Calu3 (cell line): ENCODE results near the gene SCN5A. TPM values are rescaled to one million over a fixed set of nuclear protein-coding genes. Genes with fewer than 3 reads are reported as not detected.

Source experiments
- BruUV-seq: library from RNA; stranded (reverse); fragments of 400-500 nt; replicated peaks from 2 replicates; lab custom pipeline; 2021; lab: Mats Ljungman, UMichigan
- CTCF ChIA-PET: fragments of 300-600 bp; sonication (Branson Sonifier 250); formaldehyde crosslinking; loops from one replicate; lab custom pipeline; 2022; ENCODE audit warnings: antibody characterized with exemption; lab: Charles Lee
- DNase-seq: peaks from one replicate; pipeline ENCODE4 v3.0.0; 2022
- H3K27ac Mint-ChIP-seq: one replicate; pipeline ENCODE4 v1.8.0; 2022; ENCODE audit warnings: mixed read lengths; ENCODE audit not compliant: unreplicated experiment
- H3K27me3 Mint-ChIP-seq: one replicate; pipeline ENCODE4 v1.8.0; 2022; ENCODE audit warnings: mixed read lengths; ENCODE audit not compliant: unreplicated experiment
- H3K36me3 Mint-ChIP-seq: one replicate; pipeline ENCODE4 v1.8.0; 2022; ENCODE audit warnings: mild to moderate bottlenecking, moderate library complexity, mixed read lengths; ENCODE audit not compliant: insufficient read depth, unreplicated experiment
- H3K4me1 Mint-ChIP-seq: one replicate; pipeline ENCODE4 v1.8.0; 2022; ENCODE audit warnings: mild to moderate bottlenecking, low read depth, mixed read lengths; ENCODE audit not compliant: unreplicated experiment
- H3K4me3 Mint-ChIP-seq: one replicate; pipeline ENCODE4 v1.8.0; 2022; ENCODE audit warnings: mild to moderate bottlenecking, low read depth, moderate library complexity, mixed read lengths; ENCODE audit not compliant: unreplicated experiment
- H3K9me3 Mint-ChIP-seq: one replicate; pipeline ENCODE4 v1.8.0; 2022; ENCODE audit warnings: low read depth, mixed read lengths; ENCODE audit not compliant: unreplicated experiment
- CTCF ChIP-seq: fragments of 200-600 bp; IDR thresholded peaks from one replicate; pipeline ENCODE4 v1.8.0; 2022; ENCODE audit warnings: antibody characterized with exemption; ENCODE audit not compliant: unreplicated experiment
- intact Hi-C: fragments of 100-400 bp; cut with micrococcal nuclease; formaldehyde crosslinking; loops from one replicate; pipeline ENCODE4 v1.10.0; 2022; ENCODE audit not compliant: unreplicated experiment
- total RNA-seq: library from RNA; stranded (reverse); gene quantifications from 2 replicates; pipeline ENCODE4 v1.2.3, GENCODE V29; 2022

The SCN5A gene
- total RNA-seq, 1 experiment from 2014 or later = 0.61 TPM

- no peak for DNase-seq
- Mint-ChIP-seq H3K4me3 (no peak overlapping the region), H3K27ac (no peak overlapping the region), H3K4me1 (no peaks in the 10 kb centered on the region), H3K36me3 (no peaks in the 10 kb centered on the region), H3K27me3 (peaks cover 73% of the 10 kb centered on the region), H3K9me3 (no peaks in the 10 kb centered on the region)
- BruUV-seq = no TSS peak
- no peak for TF ChIP-seq CTCF
- intact Hi-C loops = no loop called here
- CTCF ChIA-PET = no interaction called here
Observed at GRCh38 chr3:38601956-38602550, 47.4 kb downstream of the SCN5A start.

GRCh38 chr3:38600551-38600950 is 48.9 kb downstream of the SCN5A start:
- no peak overlapping the region for H3K4me3 Mint-ChIP-seq

GRCh38 chr3:38599886-38600285 is 49.6 kb downstream of the SCN5A start:
- intact Hi-C loops = no loop called here
- BruUV-seq = no TSS peak
- H3K27ac Mint-ChIP-seq = no peak overlapping the region
- no peak overlapping the region for H3K4me3 Mint-ChIP-seq
- CTCF ChIA-PET = no interaction called here
- no peak for DNase-seq
- H3K9me3 Mint-ChIP-seq = no peaks in the 10 kb centered on the region
- H3K27me3 Mint-ChIP-seq = peaks cover 64% of the 10 kb centered on the region
- no peaks in the 10 kb centered on the region for H3K4me1 Mint-ChIP-seq
- H3K36me3 Mint-ChIP-seq = no peaks in the 10 kb centered on the region
- TF ChIP-seq CTCF = no peak

More at GRCh38 chr3:38600551-38600950, 48.9 kb downstream of the SCN5A start:
- no peaks in the 10 kb centered on the region for H3K4me1 Mint-ChIP-seq
- H3K36me3 Mint-ChIP-seq = no peaks in the 10 kb centered on the region
- no peak for TF ChIP-seq CTCF
- peaks cover 70% of the 10 kb centered on the region for H3K27me3 Mint-ChIP-seq
- no TSS peak for BruUV-seq
- no peak for DNase-seq
- intact Hi-C loops = no loop called here
- H3K27ac Mint-ChIP-seq = no peak overlapping the region
- CTCF ChIA-PET = no interaction called here
- H3K9me3 Mint-ChIP-seq = no peaks in the 10 kb centered on the region

- Mint-ChIP-seq H3K36me3 (no peaks in the 10 kb centered on the region), H3K4me3 (no peak overlapping the region), H3K9me3 (no peaks in the 10 kb centered on the region), H3K27me3 (peaks cover 65% of the 10 kb centered on the region), H3K27ac (no peak overlapping the region), H3K4me1 (no peaks in the 10 kb centered on the region)
- intact Hi-C loops = no loop called here
- no peak for TF ChIP-seq CTCF
- CTCF ChIA-PET = no interaction called here
- DNase-seq = no peak
- no TSS peak for BruUV-seq
Observed at GRCh38 chr3:38598791-38599190, 50.7 kb downstream of the SCN5A start.
